ENCODE data around the gene IGSF9.

The IGSF9 gene

DNA sequence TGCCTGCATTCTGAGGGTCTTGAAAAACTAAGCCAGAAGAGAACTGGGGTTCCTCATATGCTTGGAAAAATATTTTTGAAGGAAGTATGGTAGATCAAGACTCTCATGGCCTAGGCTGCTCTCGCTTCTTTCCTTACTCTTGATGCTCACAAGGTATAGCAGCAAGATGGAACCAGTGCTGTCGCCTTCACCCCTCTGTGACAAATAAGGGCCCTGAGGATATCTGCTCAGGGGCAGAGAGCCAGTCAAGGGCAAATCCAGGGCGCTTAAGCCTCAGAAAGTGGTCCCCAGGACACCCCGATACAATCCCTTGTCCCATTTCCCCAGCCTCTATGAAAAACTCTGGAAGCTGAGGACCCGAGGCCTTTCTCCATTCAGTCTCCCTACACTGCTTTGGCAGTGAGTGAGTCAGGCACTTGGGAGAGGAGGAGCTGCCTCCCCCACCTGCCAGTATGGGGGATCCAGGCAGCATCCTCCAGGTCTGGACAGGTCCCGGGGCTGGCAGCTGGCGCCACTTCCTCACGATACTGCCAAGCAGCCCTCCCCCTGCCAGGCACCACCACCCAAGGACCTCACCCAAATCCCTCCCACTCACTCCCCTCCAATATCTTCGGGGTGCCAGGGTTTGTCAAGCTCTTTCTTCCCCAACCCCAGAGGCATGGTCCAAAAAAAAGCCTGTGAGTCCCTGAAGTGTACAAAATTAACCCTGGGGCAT lies 1.3 kb downstream of the IGSF9 start:
- TF ChIP-seq, protein P1, sequence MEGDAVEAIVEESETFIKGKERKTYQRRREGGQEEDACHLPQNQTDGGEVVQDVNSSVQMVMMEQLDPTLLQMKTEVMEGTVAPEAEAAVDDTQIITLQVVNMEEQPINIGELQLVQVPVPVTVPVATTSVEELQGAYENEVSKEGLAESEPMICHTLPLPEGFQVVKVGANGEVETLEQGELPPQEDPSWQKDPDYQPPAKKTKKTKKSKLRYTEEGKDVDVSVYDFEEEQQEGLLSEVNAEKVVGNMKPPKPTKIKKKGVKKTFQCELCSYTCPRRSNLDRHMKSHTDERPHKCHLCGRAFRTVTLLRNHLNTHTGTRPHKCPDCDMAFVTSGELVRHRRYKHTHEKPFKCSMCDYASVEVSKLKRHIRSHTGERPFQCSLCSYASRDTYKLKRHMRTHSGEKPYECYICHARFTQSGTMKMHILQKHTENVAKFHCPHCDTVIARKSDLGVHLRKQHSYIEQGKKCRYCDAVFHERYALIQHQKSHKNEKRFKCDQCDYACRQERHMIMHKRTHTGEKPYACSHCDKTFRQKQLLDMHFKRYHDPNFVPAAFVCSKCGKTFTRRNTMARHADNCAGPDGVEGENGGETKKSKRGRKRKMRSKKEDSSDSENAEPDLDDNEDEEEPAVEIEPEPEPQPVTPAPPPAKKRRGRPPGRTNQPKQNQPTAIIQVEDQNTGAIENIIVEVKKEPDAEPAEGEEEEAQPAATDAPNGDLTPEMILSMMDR (IDR thresholded peaks at IDR 0.05; ENCODE audit: low read depth, low read length), result no peak
- DNase-seq (ENCODE audit: low read depth, low spot score), result no peak
- H3K4me3 ChIP-seq (ENCODE audit: low read depth, low read length), result no peak overlapping the region
- in situ Hi-C loops (cut with HindIII; ENCODE audit: low sequenced_read_pairs), result no loop called here

DNA sequence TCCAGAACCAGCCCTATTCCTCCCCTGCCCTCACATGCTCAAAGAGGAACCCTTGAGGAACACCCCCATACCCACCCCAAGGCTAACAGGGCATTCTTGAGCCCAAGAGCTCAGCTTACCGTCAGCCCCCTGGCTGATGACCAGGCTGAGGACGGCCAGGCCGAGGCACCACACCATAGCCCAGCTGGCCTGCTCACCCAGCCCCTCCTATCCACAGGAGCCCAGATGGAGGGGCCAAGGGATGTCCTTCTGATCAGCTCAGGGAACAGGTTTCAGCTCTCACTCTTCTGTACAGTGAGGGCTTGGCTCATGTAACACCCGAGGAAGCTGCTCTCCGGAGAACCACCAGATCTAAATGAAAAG lies 2.2 kb downstream of the IGSF9 start:
- in situ Hi-C loops (cut with HindIII; ENCODE audit: low sequenced_read_pairs), result no loop called here
- DNase-seq (ENCODE audit: low read depth, low spot score), result no peak
- no peak overlapping the region for H3K4me3 ChIP-seq (ENCODE audit: low read depth, low read length)
- TF ChIP-seq, protein P1 (IDR thresholded peaks at IDR 0.05; ENCODE audit: low read depth, low read length), result no peak

DNA sequence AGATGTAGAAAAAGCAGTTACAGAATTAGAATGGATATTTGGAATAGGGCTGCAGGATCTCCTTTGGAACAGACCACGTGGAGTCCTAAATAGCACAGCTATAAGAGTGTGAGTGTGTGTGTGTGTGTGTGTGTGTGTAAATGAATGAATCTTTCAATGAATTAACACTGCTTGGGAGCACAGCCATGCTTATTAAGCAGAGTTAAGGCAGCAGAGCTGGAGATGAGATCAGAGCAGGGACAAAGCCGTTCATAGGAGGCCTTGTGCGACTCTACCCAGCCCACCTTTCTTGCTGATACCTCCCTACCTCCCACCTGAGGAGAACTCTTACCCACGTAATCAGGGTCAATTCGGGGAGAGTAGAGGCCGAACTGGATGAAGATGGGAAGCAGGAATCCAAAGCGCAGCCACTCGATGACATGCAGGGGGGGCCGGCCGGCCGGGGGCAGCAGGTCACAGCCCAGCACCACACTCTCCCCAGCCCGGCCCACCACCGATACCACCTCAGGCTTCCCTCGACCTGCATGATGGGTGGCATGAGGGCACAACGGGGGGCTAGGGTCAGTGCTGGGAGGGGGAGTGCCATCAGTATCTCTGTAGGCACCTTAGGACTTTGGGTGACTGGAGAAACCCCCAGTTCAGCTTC lies 2.7 kb downstream of the IGSF9 start:
- TF ChIP-seq, protein P1 (IDR thresholded peaks at IDR 0.05; ENCODE audit: low read depth, low read length), result no peak
- DNase-seq (ENCODE audit: low read depth, low spot score), result no peak
- H3K4me3 ChIP-seq (ENCODE audit: low read depth, low read length), result no peak overlapping the region
- in situ Hi-C loops (cut with HindIII; ENCODE audit: low sequenced_read_pairs), result no loop called here

DNA sequence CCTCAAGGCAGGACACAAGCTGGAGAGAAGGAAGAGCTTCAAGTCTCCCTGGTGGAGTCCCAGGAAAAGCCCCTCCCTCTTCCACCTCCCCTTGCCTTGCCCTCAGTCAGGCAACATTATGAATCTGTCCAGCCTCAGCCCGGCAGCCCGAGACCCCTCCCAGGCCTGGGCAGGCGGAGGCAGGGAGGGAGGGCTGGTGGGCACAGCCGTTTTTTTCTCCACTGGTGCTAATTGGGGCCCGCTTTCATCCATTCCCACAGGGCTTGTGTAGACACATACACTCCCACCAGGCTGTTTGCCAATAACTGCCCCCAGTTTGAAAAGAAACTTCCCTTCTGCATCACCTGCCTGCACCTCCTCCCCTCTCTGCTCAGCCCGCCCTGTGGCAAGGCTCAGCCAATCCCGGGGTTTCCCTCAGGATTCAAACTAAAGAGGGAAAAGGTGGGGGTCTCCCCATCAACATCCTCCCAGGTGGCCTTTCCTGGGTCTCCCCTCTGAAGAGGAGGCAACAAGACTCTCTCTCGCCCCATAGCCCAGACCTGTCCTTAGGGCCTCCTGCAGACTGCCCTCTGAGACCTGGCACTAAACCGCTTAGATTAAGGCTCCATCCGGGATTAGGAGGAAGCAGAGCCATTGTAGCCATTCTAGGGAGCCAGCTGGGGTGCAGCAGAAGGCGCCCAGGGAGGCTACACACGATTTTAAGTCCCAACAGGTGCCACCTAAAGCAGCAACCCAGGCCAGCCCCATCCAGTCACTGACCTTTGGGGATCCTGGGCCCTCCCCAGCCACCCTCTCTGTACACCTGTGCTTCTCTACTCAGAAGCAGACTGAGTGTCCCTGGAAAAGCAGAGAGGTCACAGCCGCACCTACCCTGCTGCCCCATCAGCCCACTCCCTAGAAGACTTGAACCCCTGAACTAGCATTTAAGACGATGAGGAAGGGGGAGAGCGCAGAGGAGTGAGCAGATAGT lies 3.5 kb downstream of the IGSF9 start:
- H3K4me3 ChIP-seq (ENCODE audit: low read depth, low read length), result no peak overlapping the region
- DNase-seq (ENCODE audit: low read depth, low spot score), result no peak
- TF ChIP-seq, protein P1 (IDR thresholded peaks at IDR 0.05; ENCODE audit: low read depth, low read length), result no peak
- in situ Hi-C loops (cut with HindIII; ENCODE audit: low sequenced_read_pairs), result no loop called here

DNA sequence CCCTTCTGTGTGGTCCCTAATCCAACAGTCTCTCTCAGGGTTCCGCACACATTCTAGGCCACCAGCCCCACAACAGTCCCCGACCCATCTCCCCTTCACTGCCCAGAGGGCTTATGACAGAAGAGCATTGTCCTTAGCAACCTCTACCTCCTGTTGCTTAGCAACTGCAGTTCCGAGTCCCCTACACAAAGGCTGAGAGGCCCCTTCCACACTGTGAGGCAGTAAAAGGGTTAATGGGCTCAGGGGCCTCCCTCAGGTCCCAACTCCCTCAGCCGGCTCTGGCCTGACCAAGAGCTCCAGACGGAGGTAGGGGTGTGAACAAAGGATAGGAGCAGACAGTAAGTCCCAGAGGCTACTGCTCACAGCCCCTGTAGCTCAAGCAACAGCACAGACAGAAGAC lies 4.3 kb downstream of the IGSF9 start:
- in situ Hi-C loops (cut with HindIII; ENCODE audit: low sequenced_read_pairs), result no loop called here
- TF ChIP-seq, protein P1 (IDR thresholded peaks at IDR 0.05; ENCODE audit: low read depth, low read length), result no peak
- no peak overlapping the region for H3K4me3 ChIP-seq (ENCODE audit: low read depth, low read length)

DNA sequence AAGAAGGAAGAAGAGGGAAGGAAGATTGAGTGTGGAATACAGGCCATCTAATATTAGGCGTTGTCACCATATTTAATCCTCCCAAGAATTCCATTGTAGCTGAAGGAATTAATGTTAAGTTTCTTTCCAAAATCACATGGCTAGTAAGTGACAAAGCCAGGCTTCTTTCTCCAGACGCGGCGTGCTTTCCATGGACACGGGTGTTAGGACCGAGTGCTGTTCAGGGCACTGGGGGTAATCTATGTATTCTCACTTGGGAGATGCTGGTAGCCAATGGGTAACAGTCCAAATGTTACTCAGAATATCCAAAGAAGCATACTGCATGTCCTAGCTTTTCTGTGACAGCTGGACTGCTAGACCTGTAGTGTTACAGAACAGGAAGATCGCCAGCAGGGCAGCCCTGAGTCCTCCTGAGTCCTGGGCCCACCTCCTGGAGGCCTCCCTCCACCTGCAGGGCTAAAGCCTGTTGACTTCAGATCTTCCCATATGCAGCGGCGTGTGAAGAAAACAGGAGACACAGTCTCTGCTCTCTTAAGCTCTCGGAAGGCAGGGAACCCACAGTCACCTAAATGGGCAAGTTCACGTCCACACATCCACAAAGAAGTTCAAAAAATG lies 5.3 kb downstream of the IGSF9 start:
- TF ChIP-seq, protein P1 (IDR thresholded peaks at IDR 0.05; ENCODE audit: low read depth, low read length), result no peak
- in situ Hi-C loops (cut with HindIII; ENCODE audit: low sequenced_read_pairs), result no loop called here
- no peak for DNase-seq (ENCODE audit: low read depth, low spot score)
- H3K4me3 ChIP-seq (ENCODE audit: low read depth, low read length), result no peak overlapping the region

More for the DNA sequence above, 4.3 kb downstream of the IGSF9 start:
- DNase-seq (ENCODE audit: low read depth, low spot score), result no peak
